HCT116 (cell line): ENCODE data around the gene C5AR2.

Experiments used
- EZH2 ChIP-seq: fragments of 200-600 bp; sonication (generic); IDR thresholded peaks from 2 replicates; pipeline ENCODE4 v1.6.1; 2017; ENCODE audit warnings: antibody characterized with exemption, mixed run types
- JUND ChIP-seq: IDR thresholded peaks from 2 replicates; pipeline ENCODE4 v1.6.1; 2012
- REST ChIP-seq: IDR thresholded peaks from 2 replicates; pipeline ENCODE4 v1.6.1; 2012; ENCODE audit warnings: low read depth
- SP1 ChIP-seq: IDR thresholded peaks from 2 replicates; pipeline ENCODE4 v1.6.1; 2012; ENCODE audit warnings: low read depth
- YY1 ChIP-seq: IDR thresholded peaks from 2 replicates; pipeline ENCODE4 v1.6.1; 2011; ENCODE audit warnings: low read length, low read depth, moderate library complexity, mild to moderate bottlenecking; ENCODE audit not compliant: insufficient replicate concordance; ENCODE audit errors: extremely low read depth
- ZFX ChIP-seq: fragments of 450-650 bp; IDR thresholded peaks from 2 replicates; pipeline ENCODE4 v1.6.1; 2017
- TF ChIP-seq, protein P1 (sequence below), 3 experiments: fragments of 200-600 bp in 1 of 3; sonication (generic) in 1 of 3; IDR thresholded peaks in 2 of 3; conservative IDR thresholded peaks in 1 of 3; 2 replicates each; pipeline ENCODE4 v1.5.1; 2012 to 2017; ENCODE audit warnings: low read depth in 2 of 3, low read length in 2 of 3, antibody characterized with exemption in 1 of 3, borderline replicate concordance in 1 of 3, control low read depth in 1 of 3, mild to moderate bottlenecking in 1 of 3, mixed read lengths in 1 of 3, mixed run types in 1 of 3, moderate library complexity in 1 of 3; ENCODE audit not compliant: insufficient read depth in 1 of 3

GRCh38 chr19:47370045-47370611, 38.2 kb downstream of the C5AR2 start:
- TF ChIP-seq REST (no peak), SP1 (no peak), ZFX (no peak), JUND (no peak), YY1 (no peak), EZH2 (no peak)
- TF ChIP-seq, protein P1, sequence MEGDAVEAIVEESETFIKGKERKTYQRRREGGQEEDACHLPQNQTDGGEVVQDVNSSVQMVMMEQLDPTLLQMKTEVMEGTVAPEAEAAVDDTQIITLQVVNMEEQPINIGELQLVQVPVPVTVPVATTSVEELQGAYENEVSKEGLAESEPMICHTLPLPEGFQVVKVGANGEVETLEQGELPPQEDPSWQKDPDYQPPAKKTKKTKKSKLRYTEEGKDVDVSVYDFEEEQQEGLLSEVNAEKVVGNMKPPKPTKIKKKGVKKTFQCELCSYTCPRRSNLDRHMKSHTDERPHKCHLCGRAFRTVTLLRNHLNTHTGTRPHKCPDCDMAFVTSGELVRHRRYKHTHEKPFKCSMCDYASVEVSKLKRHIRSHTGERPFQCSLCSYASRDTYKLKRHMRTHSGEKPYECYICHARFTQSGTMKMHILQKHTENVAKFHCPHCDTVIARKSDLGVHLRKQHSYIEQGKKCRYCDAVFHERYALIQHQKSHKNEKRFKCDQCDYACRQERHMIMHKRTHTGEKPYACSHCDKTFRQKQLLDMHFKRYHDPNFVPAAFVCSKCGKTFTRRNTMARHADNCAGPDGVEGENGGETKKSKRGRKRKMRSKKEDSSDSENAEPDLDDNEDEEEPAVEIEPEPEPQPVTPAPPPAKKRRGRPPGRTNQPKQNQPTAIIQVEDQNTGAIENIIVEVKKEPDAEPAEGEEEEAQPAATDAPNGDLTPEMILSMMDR (IDR thresholded peaks at IDR 0.05 in 2 of 3, conservative IDR thresholded peaks at IDR 0.05 in 1 of 3; ENCODE audit: borderline replicate concordance in 1 of 3, insufficient read depth in 1 of 3, low read depth in 2 of 3, low read length in 2 of 3): no peak
